Fibroblast of lung (primary cell): ENCODE data around the gene WHAMM.

Experiments used
- EZH2 ChIP-seq: IDR thresholded peaks from 2 replicates; pipeline ENCODE4 v1.5.1; 2012; ENCODE audit warnings: low read length, control low read depth, mild to moderate bottlenecking; ENCODE audit errors: missing control alignments
- TF ChIP-seq, protein P1 (sequence below), 2 donors: IDR thresholded peaks in 1 of 2; conservative IDR thresholded peaks in 1 of 2; 1 replicate in 1 of 2; 2 replicates in 1 of 2; pipeline ENCODE4 v1.5.1; 2011 to 2012; ENCODE audit warnings: low read length in 2 of 2, control low read depth in 1 of 2, inconsistent platforms in 1 of 2, low read depth in 1 of 2, mild to moderate bottlenecking in 1 of 2

DNA sequence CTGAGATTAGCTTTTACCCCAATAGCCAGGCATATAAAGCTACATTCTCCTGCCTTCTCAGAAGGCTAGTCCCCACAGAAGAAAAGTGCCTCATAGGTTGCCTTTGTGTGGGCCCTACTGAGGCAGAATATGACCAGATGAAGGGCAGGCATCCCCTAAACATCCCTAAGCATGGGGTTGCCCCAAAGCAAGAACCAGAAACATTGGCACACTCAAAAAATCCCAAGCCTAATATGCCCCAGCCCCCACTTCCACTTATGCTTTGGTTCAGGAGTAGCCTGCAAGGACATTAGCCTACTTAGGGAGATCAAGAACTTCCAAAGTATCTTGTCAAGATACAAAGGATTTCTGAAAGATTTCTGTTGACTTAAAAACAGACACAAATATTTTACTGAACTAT lies 29.7 kb downstream of the WHAMM start:
- TF ChIP-seq, protein P1, sequence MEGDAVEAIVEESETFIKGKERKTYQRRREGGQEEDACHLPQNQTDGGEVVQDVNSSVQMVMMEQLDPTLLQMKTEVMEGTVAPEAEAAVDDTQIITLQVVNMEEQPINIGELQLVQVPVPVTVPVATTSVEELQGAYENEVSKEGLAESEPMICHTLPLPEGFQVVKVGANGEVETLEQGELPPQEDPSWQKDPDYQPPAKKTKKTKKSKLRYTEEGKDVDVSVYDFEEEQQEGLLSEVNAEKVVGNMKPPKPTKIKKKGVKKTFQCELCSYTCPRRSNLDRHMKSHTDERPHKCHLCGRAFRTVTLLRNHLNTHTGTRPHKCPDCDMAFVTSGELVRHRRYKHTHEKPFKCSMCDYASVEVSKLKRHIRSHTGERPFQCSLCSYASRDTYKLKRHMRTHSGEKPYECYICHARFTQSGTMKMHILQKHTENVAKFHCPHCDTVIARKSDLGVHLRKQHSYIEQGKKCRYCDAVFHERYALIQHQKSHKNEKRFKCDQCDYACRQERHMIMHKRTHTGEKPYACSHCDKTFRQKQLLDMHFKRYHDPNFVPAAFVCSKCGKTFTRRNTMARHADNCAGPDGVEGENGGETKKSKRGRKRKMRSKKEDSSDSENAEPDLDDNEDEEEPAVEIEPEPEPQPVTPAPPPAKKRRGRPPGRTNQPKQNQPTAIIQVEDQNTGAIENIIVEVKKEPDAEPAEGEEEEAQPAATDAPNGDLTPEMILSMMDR (conservative IDR thresholded peaks at IDR 0.05 in 1 of 2, IDR thresholded peaks at IDR 0.05 in 1 of 2; ENCODE audit: low read depth in 1 of 2, low read length in 2 of 2), result no peak
- no peak for TF ChIP-seq EZH2
